HepG2 (cell line): ENCODE data around the gene VSNL1. TPM values are rescaled to one million over a fixed set of nuclear protein-coding genes. Genes with fewer than 3 reads are reported as not detected.
A peak's percentile ranks its signal among the peaks of the same experiment; 100 is the strongest.

Source experiments
- CC2D1A ChIP-seq: sonication (generic); formaldehyde crosslinking; IDR thresholded peaks from 2 replicates; pipeline ENCODE4 v1.8.1; 2023; ENCODE audit warnings: mild to moderate bottlenecking, missing genetic modification reagents
- CENPX ChIP-seq: sonication (generic); formaldehyde crosslinking; IDR thresholded peaks from 2 replicates; pipeline ENCODE4 v1.9.0; 2021; ENCODE audit warnings: mild to moderate bottlenecking, missing genetic modification reagents, moderate library complexity
- HNF4G ChIP-seq, 2 experiments: sonication (generic) in 1 of 2; formaldehyde crosslinking in 1 of 2; IDR thresholded peaks; 2 replicates each; pipeline versions ENCODE4 v1.4.0 to v1.6.1; 2011 to 2020; ENCODE audit warnings: borderline replicate concordance in 2 of 2, low read depth in 2 of 2, mild to moderate bottlenecking in 2 of 2, low read length in 1 of 2, missing genetic modification reagents in 1 of 2, moderate library complexity in 1 of 2
- IRF2 ChIP-seq: IDR thresholded peaks from 2 replicates; pipeline ENCODE4 v1.6.1; 2018; ENCODE audit warnings: missing genetic modification reagents, missing compliant biosample characterization
- JUN ChIP-seq: sonication (generic); formaldehyde crosslinking; IDR thresholded peaks from 2 replicates; pipeline ENCODE4 v1.4.0; 2020; ENCODE audit warnings: mild to moderate bottlenecking, missing genetic modification reagents
- MLLT10 ChIP-seq: sonication (generic); formaldehyde crosslinking; IDR thresholded peaks from 2 replicates; pipeline ENCODE4 v1.4.0; 2020; ENCODE audit warnings: missing genetic modification reagents
- MZF1 ChIP-seq: sonication (generic); formaldehyde crosslinking; IDR thresholded peaks from 2 replicates; pipeline ENCODE4 v1.8.1; 2023; ENCODE audit warnings: mild to moderate bottlenecking, missing genetic modification reagents, borderline replicate concordance
- RAD21 ChIP-seq: fragments of 450-650 bp; formaldehyde crosslinking; IDR thresholded peaks from 2 replicates; pipeline ENCODE4 v1.5.0; 2020; ENCODE audit warnings: mild to moderate bottlenecking
- ZNF354B ChIP-seq: sonication (generic); formaldehyde crosslinking; IDR thresholded peaks from 2 replicates; pipeline ENCODE4 v1.8.0; 2022; ENCODE audit warnings: mild to moderate bottlenecking, missing genetic modification reagents
- ZNF441 ChIP-seq: sonication (generic); formaldehyde crosslinking; IDR thresholded peaks from 2 replicates; pipeline ENCODE4 v1.7.0; 2021; ENCODE audit warnings: missing genetic modification reagents, borderline replicate concordance
- ZNF549 ChIP-seq: sonication (generic); formaldehyde crosslinking; IDR thresholded peaks from 2 replicates; pipeline ENCODE4 v1.5.0; 2020; ENCODE audit warnings: missing genetic modification reagents
- ZNF567 ChIP-seq: sonication (generic); formaldehyde crosslinking; IDR thresholded peaks from 2 replicates; pipeline ENCODE4 v1.8.1; 2023; ENCODE audit warnings: mild to moderate bottlenecking, missing genetic modification reagents, borderline replicate concordance
- ZNF713 ChIP-seq: sonication (generic); formaldehyde crosslinking; IDR thresholded peaks from 2 replicates; pipeline ENCODE4 v1.4.0; 2020; ENCODE audit warnings: mild to moderate bottlenecking, missing genetic modification reagents
- polyA plus RNA-seq, 8 experiments: library from polyadenylated mRNA; depleted of rRNA in 3 of 8; stranded (reverse) in 7 of 8; unstranded in 1 of 8; fragments of >200 nt; fragmentation: Illumina TruSeq in 4 of 8; extraction: Trizol in 4 of 8; gene quantifications; 2 replicates each; pipeline versions ENCODE4 v1.2.1 to v1.2.3, GENCODE V29; 2011 to 2016; ENCODE audit warnings: low read depth in 4 of 8, missing spikeins in 1 of 8, mixed read lengths in 1 of 8; ENCODE audit not compliant: insufficient read depth in 1 of 8
- total RNA-seq, 5 experiments: library from RNA; depleted of rRNA; stranded (reverse); fragments of >200 nt; fragmentation: Illumina TruSeq; extraction: Trizol; gene quantifications; 2 replicates each; pipeline ENCODE4 v1.2.3, GENCODE V29; 2016; ENCODE audit warnings: low read depth in 1 of 5
- TF ChIP-seq, protein P1 (sequence below): sonication (generic); formaldehyde crosslinking; IDR thresholded peaks from 2 replicates; pipeline ENCODE4 v1.5.0; 2020; ENCODE audit warnings: missing genetic modification reagents, mild to moderate bottlenecking, borderline replicate concordance
- TF ChIP-seq, protein P2 (sequence below): sonication (generic); formaldehyde crosslinking; IDR thresholded peaks from 2 replicates; pipeline ENCODE4 v1.8.0; 2022; ENCODE audit warnings: mild to moderate bottlenecking, missing genetic modification reagents, moderate library complexity
- TF ChIP-seq, protein P3 (sequence below): sonication (generic); formaldehyde crosslinking; IDR thresholded peaks from 2 replicates; pipeline ENCODE4 v1.9.0; 2021; ENCODE audit warnings: missing genetic modification reagents, mild to moderate bottlenecking, borderline replicate concordance
- TF ChIP-seq, protein P4 (sequence below): sonication (generic); formaldehyde crosslinking; IDR thresholded peaks from 2 replicates; pipeline ENCODE4 v1.4.0; 2020; ENCODE audit warnings: missing genetic modification reagents
- TF ChIP-seq, protein P5 (sequence below): sonication (generic); formaldehyde crosslinking; IDR thresholded peaks from 2 replicates; pipeline ENCODE4 v1.4.0; 2020; ENCODE audit warnings: missing genetic modification reagents, borderline replicate concordance

The VSNL1 gene
- total and polyA plus RNA-seq, 2 of the 13 experiments (the other 11 are each of a cell fraction or from before 2014, with no cell fraction given): 63.2 to 95.9 TPM

DNA sequence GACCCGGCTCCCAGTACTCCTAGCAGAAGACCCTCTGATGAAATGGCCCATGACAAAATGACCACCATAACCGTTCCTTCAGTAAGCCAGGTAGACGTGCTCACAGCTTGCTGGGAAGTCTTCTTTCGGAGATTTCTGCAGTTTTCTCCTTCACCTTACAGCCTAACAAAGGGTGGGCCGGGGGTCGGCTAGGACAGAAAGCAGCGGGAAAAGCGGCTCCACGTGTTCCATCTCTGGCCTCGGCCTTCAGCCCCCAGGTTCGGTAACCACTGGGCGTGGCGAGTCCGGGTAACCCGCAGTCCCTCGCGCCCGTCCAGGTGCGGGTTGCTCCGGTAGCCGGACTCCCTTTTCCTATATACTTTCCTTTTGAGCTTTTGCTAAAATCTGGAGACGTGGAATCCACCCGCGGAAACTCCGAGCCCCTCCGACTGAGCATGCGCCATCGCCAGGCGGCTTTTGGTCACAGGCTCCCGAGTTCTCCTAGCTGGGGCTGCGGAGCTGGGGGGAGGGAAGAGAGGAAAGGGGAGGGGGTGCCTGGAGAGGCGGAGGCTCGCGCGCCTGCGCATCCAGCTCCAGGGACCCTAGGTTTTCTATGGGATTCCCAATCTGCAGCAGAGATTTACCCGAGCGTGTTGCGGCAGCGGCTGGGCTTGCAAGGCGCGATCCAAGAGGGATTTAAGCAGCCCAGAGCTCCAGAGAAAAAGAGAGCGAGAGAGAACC, at the start of gene VSNL1 (continued):
- TF ChIP-seq RAD21 (CRISPR knock-in tag) (peak; percentile 16; the same call in 1 of the 2 replicates), IRF2 (CRISPR knock-in tag) (peak; percentile 64; the same call in 1 of the 2 replicates), ZNF354B (CRISPR knock-in tag) (peak; percentile 93; the same call in 1 of the 2 replicates), ZNF549 (CRISPR knock-in tag) (no peak), ZNF713 (CRISPR knock-in tag) (peak; percentile 63; the same call in 1 of the 2 replicates), CENPX (CRISPR knock-in tag) (no peak), HNF4G (IDR thresholded peaks at IDR 0.05; ENCODE audit: borderline replicate concordance, low read depth, low read length) (no peak; the same call in 1 of the 2 replicates), HNF4G (CRISPR knock-in tag; IDR thresholded peaks at IDR 0.05; ENCODE audit: borderline replicate concordance, low read depth) (no peak), JUN (CRISPR knock-in tag) (no peak), ZNF567 (CRISPR knock-in tag) (no peak), MZF1 (CRISPR knock-in tag) (no peak), ZNF441 (CRISPR knock-in tag) (peak; percentile 83), MLLT10 (no peak), CC2D1A (CRISPR knock-in tag) (0 out of 2 replicates have a peak, but pooled peaks have one; percentile 86)
- TF ChIP-seq, protein P1, sequence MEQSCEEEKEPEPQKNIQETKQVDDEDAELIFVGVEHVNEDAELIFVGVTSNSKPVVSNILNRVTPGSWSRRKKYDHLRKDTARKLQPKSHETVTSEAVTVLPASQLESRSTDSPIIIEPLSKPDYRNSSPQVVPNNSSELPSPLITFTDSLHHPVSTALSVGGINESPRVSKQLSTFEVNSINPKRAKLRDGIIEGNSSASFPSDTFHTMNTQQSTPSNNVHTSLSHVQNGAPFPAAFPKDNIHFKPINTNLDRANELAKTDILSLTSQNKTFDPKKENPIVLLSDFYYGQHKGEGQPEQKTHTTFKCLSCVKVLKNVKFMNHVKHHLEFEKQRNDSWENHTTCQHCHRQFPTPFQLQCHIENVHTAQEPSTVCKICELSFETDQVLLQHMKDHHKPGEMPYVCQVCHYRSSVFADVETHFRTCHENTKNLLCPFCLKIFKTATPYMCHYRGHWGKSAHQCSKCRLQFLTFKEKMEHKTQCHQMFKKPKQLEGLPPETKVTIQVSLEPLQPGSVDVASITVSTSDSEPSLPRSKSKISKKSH: no peak; the same call in 1 of the 2 replicates
- TF ChIP-seq, protein P2, sequence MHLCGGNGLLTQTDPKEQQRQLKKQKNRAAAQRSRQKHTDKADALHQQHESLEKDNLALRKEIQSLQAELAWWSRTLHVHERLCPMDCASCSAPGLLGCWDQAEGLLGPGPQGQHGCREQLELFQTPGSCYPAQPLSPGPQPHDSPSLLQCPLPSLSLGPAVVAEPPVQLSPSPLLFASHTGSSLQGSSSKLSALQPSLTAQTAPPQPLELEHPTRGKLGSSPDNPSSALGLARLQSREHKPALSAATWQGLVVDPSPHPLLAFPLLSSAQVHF (CRISPR knock-in tag): no peak
- TF ChIP-seq, protein P3, sequence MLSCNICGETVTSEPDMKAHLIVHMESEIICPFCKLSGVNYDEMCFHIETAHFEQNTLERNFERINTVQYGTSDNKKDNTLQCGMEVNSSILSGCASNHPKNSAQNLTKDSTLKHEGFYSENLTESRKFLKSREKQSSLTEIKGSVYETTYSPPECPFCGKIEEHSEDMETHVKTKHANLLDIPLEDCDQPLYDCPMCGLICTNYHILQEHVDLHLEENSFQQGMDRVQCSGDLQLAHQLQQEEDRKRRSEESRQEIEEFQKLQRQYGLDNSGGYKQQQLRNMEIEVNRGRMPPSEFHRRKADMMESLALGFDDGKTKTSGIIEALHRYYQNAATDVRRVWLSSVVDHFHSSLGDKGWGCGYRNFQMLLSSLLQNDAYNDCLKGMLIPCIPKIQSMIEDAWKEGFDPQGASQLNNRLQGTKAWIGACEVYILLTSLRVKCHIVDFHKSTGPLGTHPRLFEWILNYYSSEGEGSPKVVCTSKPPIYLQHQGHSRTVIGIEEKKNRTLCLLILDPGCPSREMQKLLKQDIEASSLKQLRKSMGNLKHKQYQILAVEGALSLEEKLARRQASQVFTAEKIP: no peak
- TF ChIP-seq, protein P4, sequence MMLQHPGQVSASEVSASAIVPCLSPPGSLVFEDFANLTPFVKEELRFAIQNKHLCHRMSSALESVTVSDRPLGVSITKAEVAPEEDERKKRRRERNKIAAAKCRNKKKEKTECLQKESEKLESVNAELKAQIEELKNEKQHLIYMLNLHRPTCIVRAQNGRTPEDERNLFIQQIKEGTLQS: no peak
- TF ChIP-seq, protein P5, sequence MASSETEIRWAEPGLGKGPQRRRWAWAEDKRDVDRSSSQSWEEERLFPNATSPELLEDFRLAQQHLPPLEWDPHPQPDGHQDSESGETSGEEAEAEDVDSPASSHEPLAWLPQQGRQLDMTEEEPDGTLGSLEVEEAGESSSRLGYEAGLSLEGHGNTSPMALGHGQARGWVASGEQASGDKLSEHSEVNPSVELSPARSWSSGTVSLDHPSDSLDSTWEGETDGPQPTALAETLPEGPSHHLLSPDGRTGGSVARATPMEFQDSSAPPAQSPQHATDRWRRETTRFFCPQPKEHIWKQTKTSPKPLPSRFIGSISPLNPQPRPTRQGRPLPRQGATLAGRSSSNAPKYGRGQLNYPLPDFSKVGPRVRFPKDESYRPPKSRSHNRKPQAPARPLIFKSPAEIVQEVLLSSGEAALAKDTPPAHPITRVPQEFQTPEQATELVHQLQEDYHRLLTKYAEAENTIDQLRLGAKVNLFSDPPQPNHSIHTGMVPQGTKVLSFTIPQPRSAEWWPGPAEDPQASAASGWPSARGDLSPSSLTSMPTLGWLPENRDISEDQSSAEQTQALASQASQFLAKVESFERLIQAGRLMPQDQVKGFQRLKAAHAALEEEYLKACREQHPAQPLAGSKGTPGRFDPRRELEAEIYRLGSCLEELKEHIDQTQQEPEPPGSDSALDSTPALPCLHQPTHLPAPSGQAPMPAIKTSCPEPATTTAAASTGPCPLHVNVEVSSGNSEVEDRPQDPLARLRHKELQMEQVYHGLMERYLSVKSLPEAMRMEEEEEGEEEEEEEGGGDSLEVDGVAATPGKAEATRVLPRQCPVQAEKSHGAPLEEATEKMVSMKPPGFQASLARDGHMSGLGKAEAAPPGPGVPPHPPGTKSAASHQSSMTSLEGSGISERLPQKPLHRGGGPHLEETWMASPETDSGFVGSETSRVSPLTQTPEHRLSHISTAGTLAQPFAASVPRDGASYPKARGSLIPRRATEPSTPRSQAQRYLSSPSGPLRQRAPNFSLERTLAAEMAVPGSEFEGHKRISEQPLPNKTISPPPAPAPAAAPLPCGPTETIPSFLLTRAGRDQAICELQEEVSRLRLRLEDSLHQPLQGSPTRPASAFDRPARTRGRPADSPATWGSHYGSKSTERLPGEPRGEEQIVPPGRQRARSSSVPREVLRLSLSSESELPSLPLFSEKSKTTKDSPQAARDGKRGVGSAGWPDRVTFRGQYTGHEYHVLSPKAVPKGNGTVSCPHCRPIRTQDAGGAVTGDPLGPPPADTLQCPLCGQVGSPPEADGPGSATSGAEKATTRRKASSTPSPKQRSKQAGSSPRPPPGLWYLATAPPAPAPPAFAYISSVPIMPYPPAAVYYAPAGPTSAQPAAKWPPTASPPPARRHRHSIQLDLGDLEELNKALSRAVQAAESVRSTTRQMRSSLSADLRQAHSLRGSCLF (CRISPR knock-in tag): peak; percentile 97
